ENCODE measurements around the gene CSPG5.

The CSPG5 gene

DNA sequence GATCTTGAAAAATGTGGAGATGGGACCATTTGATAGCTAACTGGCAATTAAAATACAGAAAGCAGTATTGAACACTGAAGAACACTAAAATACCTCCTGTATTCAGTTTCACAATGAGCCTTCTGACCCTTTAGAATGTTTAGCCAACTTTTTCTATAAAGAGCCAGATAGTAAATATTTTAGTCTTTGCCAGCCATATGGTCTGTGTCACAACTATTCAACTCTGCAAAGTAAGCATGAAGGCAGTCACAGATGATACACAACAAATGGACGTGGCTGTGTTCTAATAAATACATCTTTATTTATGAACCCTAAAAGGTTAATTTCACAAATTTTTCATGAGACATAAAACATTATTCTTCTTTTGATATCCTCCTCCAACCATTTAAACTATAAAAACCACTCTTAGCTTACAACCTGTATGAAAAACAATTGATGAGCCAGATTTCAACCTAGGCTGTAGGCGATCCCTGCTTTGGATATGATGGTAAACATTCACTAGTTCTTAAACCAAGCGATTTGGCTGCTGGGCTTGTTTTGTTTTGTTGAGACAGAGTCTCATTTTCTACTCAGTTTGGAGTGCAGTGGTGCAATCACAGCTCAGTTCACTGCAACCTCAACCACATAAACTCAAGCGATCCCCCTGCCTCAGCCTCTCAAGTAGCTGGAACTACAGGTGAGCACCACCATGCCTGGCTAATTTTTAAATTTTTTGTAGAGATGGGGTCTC, 13.6 kb upstream of the CSPG5 start:
- POLR2A ChIA-PET = no interaction called here
- no peak overlapping the region for H3K4me3 ChIP-seq (ENCODE audit: low read depth, low read length)
- CTCF ChIA-PET = no interaction called here
- DNase-seq (ENCODE audit: low read depth, low spot score) = no peak
- TF ChIP-seq, protein P1, sequence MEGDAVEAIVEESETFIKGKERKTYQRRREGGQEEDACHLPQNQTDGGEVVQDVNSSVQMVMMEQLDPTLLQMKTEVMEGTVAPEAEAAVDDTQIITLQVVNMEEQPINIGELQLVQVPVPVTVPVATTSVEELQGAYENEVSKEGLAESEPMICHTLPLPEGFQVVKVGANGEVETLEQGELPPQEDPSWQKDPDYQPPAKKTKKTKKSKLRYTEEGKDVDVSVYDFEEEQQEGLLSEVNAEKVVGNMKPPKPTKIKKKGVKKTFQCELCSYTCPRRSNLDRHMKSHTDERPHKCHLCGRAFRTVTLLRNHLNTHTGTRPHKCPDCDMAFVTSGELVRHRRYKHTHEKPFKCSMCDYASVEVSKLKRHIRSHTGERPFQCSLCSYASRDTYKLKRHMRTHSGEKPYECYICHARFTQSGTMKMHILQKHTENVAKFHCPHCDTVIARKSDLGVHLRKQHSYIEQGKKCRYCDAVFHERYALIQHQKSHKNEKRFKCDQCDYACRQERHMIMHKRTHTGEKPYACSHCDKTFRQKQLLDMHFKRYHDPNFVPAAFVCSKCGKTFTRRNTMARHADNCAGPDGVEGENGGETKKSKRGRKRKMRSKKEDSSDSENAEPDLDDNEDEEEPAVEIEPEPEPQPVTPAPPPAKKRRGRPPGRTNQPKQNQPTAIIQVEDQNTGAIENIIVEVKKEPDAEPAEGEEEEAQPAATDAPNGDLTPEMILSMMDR (IDR thresholded peaks at IDR 0.05; ENCODE audit: insufficient read depth, low read length, missing control alignments) = no peak

DNA sequence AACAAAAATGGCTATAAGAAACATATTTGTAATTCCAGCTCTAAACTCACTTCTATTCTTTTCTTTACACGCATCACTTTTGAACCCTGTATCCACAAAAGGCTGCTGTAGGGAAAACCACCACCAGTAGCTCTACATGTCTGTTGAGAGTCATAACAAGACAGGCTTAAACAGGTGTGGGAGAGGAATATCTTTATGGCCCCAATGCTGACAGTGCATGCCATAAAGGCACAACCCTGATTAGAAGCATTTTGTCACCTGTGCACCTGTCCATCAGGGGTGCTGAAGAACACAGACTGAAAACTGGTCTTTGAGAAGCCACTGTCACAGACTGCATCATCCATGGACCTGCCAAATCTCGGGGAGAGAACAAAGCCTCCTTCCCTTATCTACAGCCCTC, 11.6 kb upstream of the CSPG5 start:
- POLR2A ChIA-PET = no interaction called here
- H3K4me3 ChIP-seq (ENCODE audit: low read depth, low read length) = no peak overlapping the region
- no peak for DNase-seq (ENCODE audit: low read depth, low spot score)
- TF ChIP-seq, protein P1 (IDR thresholded peaks at IDR 0.05; ENCODE audit: insufficient read depth, low read length, missing control alignments) = no peak
- CTCF ChIA-PET = interaction anchor here (1.1 kb wide), 1 partner anchor 69 kb away, joined by 5 read pairs; no protein-coding TSS in a partner anchor

DNA sequence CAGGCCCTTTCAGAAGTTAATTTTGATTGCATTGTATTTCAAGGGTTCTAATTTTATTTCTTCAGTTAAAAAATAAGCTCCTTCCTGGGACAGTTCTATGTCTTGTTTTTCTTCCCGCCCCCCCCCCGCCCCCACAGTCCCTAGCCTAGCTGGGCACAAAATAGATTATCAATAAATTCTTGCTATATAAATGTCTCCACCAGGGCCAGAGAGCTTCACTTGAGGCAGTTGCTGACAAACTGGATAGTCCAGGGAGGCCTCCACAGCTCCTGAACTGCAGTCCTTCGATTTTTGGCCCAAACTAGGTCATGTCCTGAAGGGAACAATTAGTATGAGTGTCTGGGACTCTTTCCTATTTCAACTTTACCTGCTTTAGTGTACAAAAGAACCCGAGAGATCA, 9.9 kb upstream of the CSPG5 start:
- ChIA-PET CTCF (no interaction called here), POLR2A (no interaction called here)
- TF ChIP-seq, protein P1 (IDR thresholded peaks at IDR 0.05; ENCODE audit: insufficient read depth, low read length, missing control alignments) = no peak
- no peak for DNase-seq (ENCODE audit: low read depth, low spot score)
- no peak overlapping the region for H3K4me3 ChIP-seq (ENCODE audit: low read depth, low read length)

DNA sequence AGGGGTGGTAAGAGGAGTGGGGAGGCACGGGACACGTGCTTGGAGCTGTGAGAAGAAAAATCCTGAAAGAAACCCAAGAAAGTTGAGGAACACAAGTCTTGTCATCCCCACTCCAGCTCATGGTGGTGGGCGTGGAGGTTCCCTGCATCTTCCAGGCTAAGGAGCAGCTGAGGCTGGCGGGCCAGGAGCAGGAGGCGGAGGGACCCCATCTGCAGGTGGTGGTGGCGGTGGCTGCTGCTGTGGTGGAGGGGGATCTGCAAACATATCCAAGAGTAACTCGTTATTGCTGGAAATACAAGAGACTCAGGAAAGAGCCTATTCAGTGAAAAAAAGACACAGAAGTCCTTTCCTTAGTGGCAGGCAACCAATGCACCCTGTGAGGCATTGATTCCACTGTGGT, 9.4 kb upstream of the CSPG5 start:
- ChIA-PET POLR2A (no interaction called here), CTCF (no interaction called here)
- H3K4me3 ChIP-seq (ENCODE audit: low read depth, low read length) = no peak overlapping the region
- no peak for DNase-seq (ENCODE audit: low read depth, low spot score)
- TF ChIP-seq, protein P1 (IDR thresholded peaks at IDR 0.05; ENCODE audit: insufficient read depth, low read length, missing control alignments) = no peak

DNA sequence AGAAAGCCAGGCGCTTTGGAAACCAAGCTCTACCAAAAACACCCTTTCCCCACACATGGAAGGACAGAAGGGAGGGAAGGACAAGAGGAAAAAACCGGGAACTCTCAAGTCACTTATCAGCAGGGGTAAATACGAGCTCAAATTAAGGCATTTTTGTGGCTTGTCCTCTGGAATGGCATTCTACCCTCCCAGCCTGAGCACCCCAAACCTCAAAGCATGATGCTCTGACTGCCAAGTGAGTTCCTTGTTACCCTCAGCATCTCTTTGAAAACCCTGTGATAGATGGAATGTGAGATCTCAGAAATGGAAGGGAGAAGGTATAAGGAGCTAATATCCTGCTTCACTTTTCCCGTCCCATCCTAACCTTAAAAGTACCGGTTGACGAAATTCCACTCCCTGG, 8.1 kb upstream of the CSPG5 start:
- DNase-seq (ENCODE audit: low read depth, low spot score) = peak; percentile 9
- CTCF ChIA-PET = interaction anchor here (1.2 kb wide), 1 partner anchor 64 kb away, joined by 3 read pairs; no protein-coding TSS in a partner anchor
- TF ChIP-seq, protein P1 (IDR thresholded peaks at IDR 0.05; ENCODE audit: insufficient read depth, low read length, missing control alignments) = no peak
- no peak overlapping the region for H3K4me3 ChIP-seq (ENCODE audit: low read depth, low read length)
- POLR2A ChIA-PET = no interaction called here

DNA sequence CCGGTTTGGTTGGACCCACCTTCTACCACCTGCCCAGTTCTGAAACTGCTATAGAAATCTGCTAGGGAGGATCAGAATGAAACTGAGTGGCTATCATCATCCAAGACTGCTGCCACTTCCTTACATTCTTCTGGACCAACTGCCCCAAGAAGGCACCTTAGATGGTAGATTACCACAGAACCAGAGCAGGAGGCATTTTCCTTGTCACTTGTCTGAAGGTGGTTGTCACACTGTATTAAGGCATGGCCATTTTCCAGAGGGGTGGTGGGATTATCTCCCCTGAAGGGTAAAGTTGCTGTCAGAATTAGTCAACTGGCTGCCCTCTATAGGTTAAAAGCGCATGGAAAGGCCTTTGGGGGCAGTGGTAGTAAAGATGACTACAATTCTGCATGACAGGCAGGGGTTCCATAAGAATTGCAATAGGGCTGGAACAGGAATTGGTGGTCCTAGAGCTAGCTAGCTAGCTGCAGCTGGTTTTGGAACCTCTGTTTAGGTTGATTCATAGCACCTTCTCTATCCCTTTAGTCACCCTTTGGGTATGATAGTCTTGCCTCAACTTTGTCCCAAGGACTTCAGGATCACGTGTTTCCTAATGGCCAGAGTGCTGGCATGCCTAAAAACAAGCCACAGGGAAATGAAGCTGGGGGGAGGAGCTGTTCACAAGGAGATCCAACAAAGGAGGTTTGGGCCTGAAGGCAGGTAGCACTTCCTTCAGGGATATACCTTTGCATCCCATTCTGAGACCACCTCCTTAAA, 4.8 kb upstream of the CSPG5 start:
- ChIA-PET POLR2A (no interaction called here), CTCF (no interaction called here)
- no peak for DNase-seq (ENCODE audit: low read depth, low spot score)
- H3K4me3 ChIP-seq (ENCODE audit: low read depth, low read length) = no peak overlapping the region
- TF ChIP-seq, protein P1 (IDR thresholded peaks at IDR 0.05; ENCODE audit: insufficient read depth, low read length, missing control alignments) = no peak

Data from AG04449 (cell line).